A549 (cell line): Measurements from ENCODE around the gene ARVCF. TPM values are rescaled to one million over a fixed set of nuclear protein-coding genes. Genes with fewer than 3 reads are reported as not detected.

ENCODE experiments used
- ATAC-seq, 2 experiments: fragments of 200-7000 bp in 1 of 2; fragments of >200 bp in 1 of 2; cut with Nextera tagmentation in 1 of 2; cut with Tn5 transposase in 1 of 2; 3 replicates each; pipeline versions ENCODE4 v1.8.0 to v1.9.1; 2018 to 2020; ENCODE audit warnings: mild to moderate bottlenecking in 1 of 2, moderate library complexity in 1 of 2
- CTCF ChIA-PET: fragments of 300-600 bp; sonication (Branson Sonifier 250); formaldehyde crosslinking; extraction: SDS; loops from one replicate; lab custom pipeline; 2021; ENCODE audit warnings: antibody characterized with exemption, inconsistent platforms; lab: Yijun Ruan, JAX
- POLR2A ChIA-PET: fragments of 350-600 bp; formaldehyde crosslinking; extraction: SDS; loops from one replicate; lab custom pipeline; 2021; ENCODE audit warnings: antibody characterized with exemption, inconsistent platforms; lab: Yijun Ruan, JAX
- DNase-seq, 2 experiments: peaks; one replicate each; pipeline versions ENCODE4 v3.0.0 to v3.0.0-alpha.2; 2011 to 2016; ENCODE audit warnings: low read depth in 1 of 2, low spot score in 1 of 2
- FAIRE-seq: peaks from 2 replicates; lab custom pipeline; 2011; peaks lifted over from hg19 to GRCh38; lab: Jason Lieb, UNC
- H3K27ac ChIP-seq, 2 experiments: fragments of >200 bp; sonication (Bioruptor Twin); formaldehyde crosslinking; 3 replicates each; pipeline ENCODE4 v1.5.1; 2016 to 2017
- H3K4me1 ChIP-seq: fragments of >200 bp; sonication (Bioruptor Twin); formaldehyde crosslinking; 3 replicates; pipeline ENCODE4 v1.6.1; 2016
- H3K4me2 ChIP-seq: fragments of >200 bp; sonication (Bioruptor Twin); formaldehyde crosslinking; 3 replicates; pipeline ENCODE4 v1.6.1; 2016
- H3K4me3 ChIP-seq: fragments of >200 bp; sonication (Bioruptor Twin); formaldehyde crosslinking; 3 replicates; pipeline ENCODE4 v1.5.1; 2016
- H3K9me3 ChIP-seq: fragments of >200 bp; sonication (Bioruptor Twin); formaldehyde crosslinking; 3 replicates; pipeline ENCODE4 v1.6.1; 2016
- BCL3 ChIP-seq: fragments of >200 bp; sonication (Bioruptor Twin); formaldehyde crosslinking; IDR thresholded peaks from 3 replicates; pipeline ENCODE4 v1.6.1; 2016
- CBX2 ChIP-seq: fragments of 200-600 bp; sonication (generic); IDR thresholded peaks from 2 replicates; pipeline ENCODE4 v1.6.1; 2016; ENCODE audit warnings: low read depth, mild to moderate bottlenecking, borderline replicate concordance
- CEBPB ChIP-seq, 2 experiments: fragments of >200 bp in 1 of 2; sonication (Bioruptor Twin) in 1 of 2; formaldehyde crosslinking in 1 of 2; IDR thresholded peaks; 2 replicates each; pipeline ENCODE4 v1.6.1; 2012 to 2016
- CHD2 ChIP-seq: fragments of 150-350 bp; IDR thresholded peaks from 2 replicates; pipeline ENCODE4 v1.6.1; 2014; ENCODE audit warnings: low read length; ENCODE audit not compliant: partially characterized antibody
- EHF ChIP-seq: fragments of 250-450 bp; sonication (Bioruptor Pico); IDR thresholded peaks from 2 replicates; pipeline ENCODE4 v1.5.0; 2020; ENCODE audit warnings: mild to moderate bottlenecking
- ELK1 ChIP-seq: fragments of 150-350 bp; IDR thresholded peaks from 2 replicates; pipeline ENCODE4 v1.6.1; 2014; ENCODE audit warnings: low read depth, mild to moderate bottlenecking, low read length
- ESRRA ChIP-seq: fragments of 150-350 bp; IDR thresholded peaks from 2 replicates; pipeline ENCODE4 v1.6.1; 2014; ENCODE audit warnings: mild to moderate bottlenecking, low read length, borderline replicate concordance
- GATA3 ChIP-seq: IDR thresholded peaks from 2 replicates; pipeline ENCODE4 v1.6.1; 2012; ENCODE audit warnings: borderline replicate concordance
- HDAC2 ChIP-seq: fragments of 200-600 bp; sonication (generic); IDR thresholded peaks from 2 replicates; pipeline ENCODE4 v1.6.1; 2016
- HEYL ChIP-seq: fragments of 250-450 bp; sonication (Bioruptor Pico); IDR thresholded peaks from 2 replicates; pipeline ENCODE4 v1.8.0; 2021; ENCODE audit warnings: mild to moderate bottlenecking, moderate library complexity
- HOXA7 ChIP-seq: fragments of 250-450 bp; sonication (Bioruptor Pico); IDR thresholded peaks from 2 replicates; pipeline ENCODE4 v1.5.0; 2020; ENCODE audit warnings: mild to moderate bottlenecking, moderate library complexity
- HOXB13 ChIP-seq: fragments of 250-450 bp; sonication (Bioruptor Pico); IDR thresholded peaks from 2 replicates; pipeline ENCODE4 v1.5.0; 2020; ENCODE audit warnings: low read depth, mild to moderate bottlenecking, moderate library complexity
- JUN ChIP-seq, 2 experiments: fragments of >200 bp; sonication (Bioruptor Twin); formaldehyde crosslinking; IDR thresholded peaks; 2 replicates in 1 of 2; 3 replicates in 1 of 2; pipeline ENCODE4 v1.6.1; 2016 to 2017
- JUNB ChIP-seq: fragments of >200 bp; sonication (Bioruptor Twin); formaldehyde crosslinking; IDR thresholded peaks from 2 replicates; pipeline ENCODE4 v1.6.1; 2016
- MAZ ChIP-seq: fragments of 150-350 bp; IDR thresholded peaks from 2 replicates; pipeline ENCODE4 v1.6.1; 2014; ENCODE audit warnings: antibody characterized with exemption, low read depth, low read length, borderline replicate concordance
- MYC ChIP-seq: IDR thresholded peaks from 2 replicates; pipeline ENCODE4 v1.6.1; 2012; ENCODE audit warnings: mild to moderate bottlenecking, inconsistent platforms, low read length, improper control_type of control experiment, borderline replicate concordance
- NFE2L2 ChIP-seq: fragments of 150-350 bp; conservative IDR thresholded peaks from 2 replicates; pipeline ENCODE4 v1.6.1; 2014; ENCODE audit warnings: low read length
- NPAS2 ChIP-seq: fragments of 250-450 bp; sonication (Bioruptor Pico); IDR thresholded peaks from 2 replicates; pipeline ENCODE4 v1.8.0; 2022; ENCODE audit warnings: mild to moderate bottlenecking, moderate library complexity, borderline replicate concordance
- PHF8 ChIP-seq: fragments of 200-600 bp; sonication (generic); IDR thresholded peaks from 2 replicates; pipeline ENCODE4 v1.6.1; 2016; ENCODE audit warnings: low read depth, mild to moderate bottlenecking, antibody characterized with exemption, moderate library complexity, borderline replicate concordance
- POLR2A ChIP-seq: IDR thresholded peaks from 2 replicates; pipeline ENCODE4 v1.6.1; 2012; ENCODE audit warnings: mild to moderate bottlenecking, low read length
- POLR2AphosphoS2 ChIP-seq: conservative IDR thresholded peaks from 2 replicates; pipeline ENCODE4 v1.6.1; 2012; ENCODE audit warnings: low read length, improper control_type of control experiment, inconsistent platforms
- RFX5 ChIP-seq: fragments of 450-650 bp; IDR thresholded peaks from 2 replicates; pipeline ENCODE4 v1.7.1; 2014; ENCODE audit warnings: antibody characterized with exemption, mild to moderate bottlenecking, moderate library complexity
- RNF2 ChIP-seq: fragments of 200-600 bp; sonication (generic); IDR thresholded peaks from 2 replicates; pipeline ENCODE4 v1.6.1; 2016; ENCODE audit warnings: low read depth, mild to moderate bottlenecking, antibody characterized with exemption, moderate library complexity, borderline replicate concordance
- SMC3 ChIP-seq: fragments of >200 bp; sonication (Bioruptor Twin); formaldehyde crosslinking; IDR thresholded peaks from 3 replicates; pipeline ENCODE4 v1.6.1; 2018; ENCODE audit warnings: inconsistent platforms
- ZFP36 ChIP-seq: fragments of 450-650 bp; IDR thresholded peaks from 2 replicates; pipeline ENCODE4 v1.6.1; 2014; ENCODE audit warnings: borderline replicate concordance; ENCODE audit not compliant: partially characterized antibody
- WGBS: methylation state at CpG from one replicate; pipeline ENCODE4 v1.1.6; 2017; ENCODE audit errors: missing lambda C conversion rate; 5-methylcytosine and 5-hydroxymethylcytosine counted together
- polyA plus RNA-seq, 4 experiments: library from polyadenylated mRNA; depleted of rRNA in 3 of 4; stranded (reverse); fragments of >200 nt; fragmentation: RNase III in 1 of 4; extraction: RNeasy Plus Mini Kit Qiagen cat#74134 plus additional on column Dnase treatment in 1 of 4; gene quantifications; 2 replicates in 3 of 4; 3 replicates in 1 of 4; pipeline ENCODE4 v1.2.3, GENCODE V29; 2011 to 2017
- TF ChIP-seq, protein P1 (sequence below): IDR thresholded peaks from 2 replicates; pipeline ENCODE4 v1.6.1; 2012; ENCODE audit warnings: low read depth, borderline replicate concordance

ARVCF gene
- polyA plus RNA-seq, 2 of the 4 experiments (the other 2 are of a cell fraction) = 0.81 to 2.1 TPM

DNA sequence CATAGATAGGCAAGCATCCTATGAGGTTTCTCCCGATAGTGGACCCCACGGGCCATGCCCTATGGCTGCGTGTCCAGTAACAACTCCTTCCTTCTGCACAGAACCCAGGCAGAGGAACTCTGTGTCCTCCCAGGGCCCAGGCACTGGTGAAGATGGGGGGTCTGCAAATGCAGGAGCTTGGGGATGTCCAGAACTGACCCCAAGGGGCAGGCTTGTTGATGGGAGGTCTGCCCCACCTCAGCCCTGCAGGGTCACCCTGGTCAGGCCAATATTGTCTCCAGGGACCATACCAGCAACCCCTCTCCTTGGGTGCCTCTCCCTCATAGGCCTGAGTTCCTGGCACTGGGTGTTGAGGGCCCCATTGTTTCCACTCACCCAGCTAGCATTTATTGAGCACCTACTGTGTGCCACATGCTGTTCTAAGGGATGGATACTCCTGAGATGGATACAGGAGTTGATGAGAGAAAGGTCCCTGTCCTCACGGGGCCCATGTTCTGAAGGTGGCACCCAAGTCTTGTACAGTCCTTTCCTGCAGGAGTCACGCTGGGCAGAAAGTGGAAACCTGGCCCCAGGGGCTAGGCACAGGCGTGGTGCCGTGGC is 48.7 kb downstream of the ARVCF start:
- FAIRE-seq (no peak), DNase-seq (no peak), ATAC-seq (no peak)
- ChIA-PET POLR2A (no interaction called here), CTCF (interaction anchor here (0.8 to 3.2 kb wide), 3 partner anchors 9 to 143 kb away, joined by 3 to 8 read pairs (median 4); no protein-coding TSS in a partner anchor)
- WGBS = 100% methylated on average over 5 of the region's 7 CpGs
- H3K4me2 ChIP-seq = no peak overlapping the region
- H3K4me3 ChIP-seq = no peak overlapping the region
- TF ChIP-seq HOXB13 (CRISPR knock-in tag) = no peak
- TF ChIP-seq MYC = no peak
- no peak for TF ChIP-seq GATA3
- no peak for TF ChIP-seq JUNB
- TF ChIP-seq HEYL (CRISPR knock-in tag) = no peak
- TF ChIP-seq HDAC2 = no peak
- TF ChIP-seq, protein P1, sequence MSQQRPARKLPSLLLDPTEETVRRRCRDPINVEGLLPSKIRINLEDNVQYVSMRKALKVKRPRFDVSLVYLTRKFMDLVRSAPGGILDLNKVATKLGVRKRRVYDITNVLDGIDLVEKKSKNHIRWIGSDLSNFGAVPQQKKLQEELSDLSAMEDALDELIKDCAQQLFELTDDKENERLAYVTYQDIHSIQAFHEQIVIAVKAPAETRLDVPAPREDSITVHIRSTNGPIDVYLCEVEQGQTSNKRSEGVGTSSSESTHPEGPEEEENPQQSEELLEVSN = no peak
- no peak for TF ChIP-seq CEBPB (IDR thresholded peaks at IDR 0.05)
- no peak for TF ChIP-seq EHF (CRISPR knock-in tag)
- TF ChIP-seq POLR2A = no peak
- no peak for TF ChIP-seq CBX2
- TF ChIP-seq ZFP36 = no peak
- TF ChIP-seq JUN (IDR thresholded peaks at IDR 0.05) = no peak
- H3K9me3 ChIP-seq = no peaks in the 10 kb centered on the region
- no peaks in the 10 kb centered on the region for H3K4me1 ChIP-seq
- no peak overlapping the region for H3K27ac ChIP-seq

- H3K27ac ChIP-seq = no peak overlapping the region
- DNase-seq = no peak
- FAIRE-seq = no peak
- H3K4me2 ChIP-seq = no peak overlapping the region
- 81% methylated on average over 20 of the region's 20 CpGs for WGBS
- no peak for ATAC-seq
- no peaks in the 10 kb centered on the region for H3K9me3 ChIP-seq
- ChIA-PET POLR2A (no interaction called here), CTCF (interaction anchor here (0.6 to 3.2 kb wide), 6 partner anchors 10 to 237 kb away, joined by 3 to 9 read pairs (median 4); no protein-coding TSS in a partner anchor)
- H3K4me1 ChIP-seq = no peaks in the 10 kb centered on the region
- H3K4me3 ChIP-seq = no peak overlapping the region
- TF ChIP-seq MAZ = no peak
These were observed 49.5 kb downstream of the ARVCF start for GRCh38 chr22:19966908-19967750.

GRCh38 chr22:19965771-19966709 is 50.6 kb downstream of the ARVCF start:
- ChIA-PET POLR2A (no interaction called here), CTCF (interaction anchor here (0.6 to 3.7 kb wide), 7 partner anchors 12 to 236 kb away, joined by 3 to 20 read pairs (median 3); no protein-coding TSS in a partner anchor)
- no peak overlapping the region for H3K27ac ChIP-seq
- no peak for DNase-seq
- H3K4me2 ChIP-seq = no peak overlapping the region
- no peak overlapping the region for H3K4me3 ChIP-seq
- H3K4me1 ChIP-seq = no peaks in the 10 kb centered on the region
- no peaks in the 10 kb centered on the region for H3K9me3 ChIP-seq
- 91% methylated on average over 5 of the region's 10 CpGs for WGBS
- FAIRE-seq = no peak
- ATAC-seq = no peak
- no peak for TF ChIP-seq ZFP36
- no peak for TF ChIP-seq NPAS2 (CRISPR knock-in tag)
- no peak for TF ChIP-seq RNF2
- no peak for TF ChIP-seq POLR2A
- TF ChIP-seq RFX5 = no peak
- TF ChIP-seq, protein P1 = no peak
- TF ChIP-seq PHF8 = no peak
- TF ChIP-seq ELK1 = no peak
- no peak for TF ChIP-seq POLR2AphosphoS2
- TF ChIP-seq SMC3 = no peak
- no peak for TF ChIP-seq ESRRA
- TF ChIP-seq MAZ = no peak
- TF ChIP-seq NFE2L2 = no peak
- no peak for TF ChIP-seq CEBPB (IDR thresholded peaks at IDR 0.05)
- TF ChIP-seq CHD2 = no peak
- TF ChIP-seq BCL3 = no peak
- TF ChIP-seq HOXA7 (CRISPR knock-in tag) = no peak
